ENCODE measurements around the gene ALG6.
"Not testable (repeated sequence)": the region's sequence is repeated elsewhere in the genome, so short reads cannot be mapped to it uniquely, and the experiment has no call there.

ALG6 gene

DNA sequence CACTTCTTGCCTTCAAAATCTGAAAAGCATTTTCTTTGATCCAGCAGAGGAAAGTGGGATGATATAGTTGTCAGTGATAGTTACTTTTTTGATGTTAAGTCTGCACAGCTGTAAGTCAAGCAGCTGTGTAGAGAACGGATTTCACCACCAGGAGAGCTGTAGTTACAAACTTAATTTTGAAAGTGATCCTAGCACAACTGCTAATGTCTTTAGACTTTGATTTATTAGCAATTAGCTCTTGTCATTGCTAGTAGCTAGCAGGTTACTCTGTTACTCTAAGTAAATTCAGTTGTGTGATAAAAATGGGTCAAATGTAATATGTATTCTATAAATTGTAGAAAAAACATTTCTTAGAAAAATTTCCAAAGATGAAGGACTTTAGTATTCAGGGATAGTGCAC, 46.0 kb downstream of the ALG6 start:
- DNase-seq (ENCODE audit: low read depth, low spot score): no peak

DNA sequence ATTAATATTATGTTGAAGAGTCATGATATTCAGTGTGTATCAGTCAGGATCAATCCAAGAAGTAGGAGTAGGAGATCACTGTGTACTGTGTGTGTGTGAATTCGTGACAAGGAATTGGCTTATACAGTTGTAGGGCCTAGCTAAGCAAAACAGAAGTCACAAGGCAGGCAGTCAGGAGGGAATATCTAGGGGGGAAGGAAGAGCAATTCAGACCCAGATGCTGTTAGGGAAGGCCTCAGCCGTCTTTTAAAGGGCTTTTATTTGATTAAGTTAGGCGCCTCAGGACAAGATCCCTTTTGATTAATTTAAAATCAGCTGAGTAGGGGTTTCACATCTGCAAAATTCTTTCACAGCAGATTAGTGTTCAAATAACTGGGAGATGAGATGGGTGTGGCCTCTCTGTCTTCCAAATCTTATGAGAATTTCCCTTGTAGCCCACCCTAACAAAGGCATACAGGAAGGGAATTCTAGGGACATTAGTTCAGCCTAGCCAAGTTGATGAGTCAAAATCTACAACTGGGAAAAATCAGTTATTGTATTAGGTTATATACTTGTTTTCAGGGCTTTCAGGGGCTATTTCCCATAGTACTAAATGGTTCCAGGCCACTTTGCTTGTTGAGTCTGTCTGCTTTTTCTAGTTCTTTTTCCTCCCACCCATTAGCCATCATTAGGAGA, 47.4 kb downstream of the ALG6 start:
- DNase-seq (ENCODE audit: low read depth, low spot score): no peak

DNA sequence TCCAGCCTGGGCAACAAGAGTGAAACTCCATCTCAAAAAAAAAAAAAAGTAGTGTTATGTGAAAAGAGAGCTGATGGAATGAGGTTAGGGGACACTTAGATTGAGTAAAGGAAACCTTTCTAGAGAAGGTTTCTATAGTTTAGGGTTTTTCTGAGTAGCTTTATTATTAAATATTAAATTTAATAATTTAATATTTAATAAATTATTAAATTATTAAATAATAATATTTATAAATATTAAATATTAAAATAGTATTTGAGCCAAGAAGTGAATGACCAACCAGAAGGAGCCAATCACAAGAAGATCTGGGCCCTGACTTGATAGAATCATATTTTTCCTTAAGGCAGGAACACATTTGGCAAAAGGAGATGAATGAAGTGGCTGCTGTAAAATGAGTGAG, 50.7 kb downstream of the ALG6 start:
- no peak for DNase-seq (ENCODE audit: low read depth, low spot score)

DNA sequence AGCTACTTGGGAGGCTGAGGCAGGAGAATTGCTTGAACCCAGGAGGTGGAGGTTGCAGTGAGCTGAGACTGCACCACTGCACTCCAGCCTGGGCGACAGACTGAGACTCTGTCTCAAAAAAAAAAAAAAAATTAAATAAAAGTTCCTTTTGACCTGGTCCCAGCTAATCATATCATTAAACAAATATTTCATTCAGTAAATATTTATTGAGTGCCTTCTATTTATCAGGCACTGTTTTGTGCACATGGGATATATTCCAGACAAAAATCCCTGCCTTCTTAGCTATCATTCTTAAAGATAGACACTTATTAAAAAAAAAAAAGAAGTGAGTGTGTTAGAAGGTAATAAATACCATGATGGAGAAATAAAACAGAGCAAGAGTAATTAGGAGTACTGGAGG, 53.3 kb downstream of the ALG6 start:
- DNase-seq (ENCODE audit: low read depth, low spot score): not testable (repeated sequence)

DNA sequence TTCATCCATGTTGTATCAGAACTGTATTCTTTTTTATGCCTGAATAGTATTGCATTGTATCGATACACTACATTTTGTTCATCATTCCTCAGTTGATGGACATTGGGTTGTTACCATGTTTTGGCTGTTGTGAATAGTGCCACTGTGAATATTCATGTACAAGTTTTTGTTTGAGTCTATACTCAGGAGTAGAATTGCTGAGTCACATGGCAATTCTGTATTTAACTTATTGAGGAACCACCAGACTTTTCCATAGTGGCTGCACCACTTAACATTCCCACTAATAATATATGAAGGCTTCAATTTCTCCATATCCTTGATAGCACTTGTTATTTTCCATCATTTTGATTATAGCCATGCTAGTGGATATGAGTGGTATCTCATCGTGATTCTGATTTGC, 56.2 kb downstream of the ALG6 start:
- DNase-seq (ENCODE audit: low read depth, low spot score): no peak

DNA sequence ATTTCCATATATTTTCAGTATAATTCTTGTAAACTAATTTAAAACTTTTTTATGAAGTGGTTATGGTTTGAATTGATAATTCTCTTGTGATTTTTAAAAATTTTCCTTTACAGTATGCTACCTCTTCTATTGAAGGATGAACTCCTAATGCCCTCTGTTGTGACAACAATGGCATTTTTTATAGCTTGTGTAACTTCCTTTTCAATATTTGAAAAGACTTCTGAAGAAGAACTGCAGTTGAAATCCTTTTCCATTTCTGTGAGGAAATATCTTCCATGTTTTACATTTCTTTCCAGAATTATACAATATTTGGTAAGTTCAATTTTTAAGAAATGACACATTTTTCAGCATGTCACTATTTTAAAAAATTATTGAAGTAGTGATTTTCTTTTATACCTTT, 61.4 kb downstream of the ALG6 start:
- DNase-seq (ENCODE audit: low read depth, low spot score): no peak

DNA sequence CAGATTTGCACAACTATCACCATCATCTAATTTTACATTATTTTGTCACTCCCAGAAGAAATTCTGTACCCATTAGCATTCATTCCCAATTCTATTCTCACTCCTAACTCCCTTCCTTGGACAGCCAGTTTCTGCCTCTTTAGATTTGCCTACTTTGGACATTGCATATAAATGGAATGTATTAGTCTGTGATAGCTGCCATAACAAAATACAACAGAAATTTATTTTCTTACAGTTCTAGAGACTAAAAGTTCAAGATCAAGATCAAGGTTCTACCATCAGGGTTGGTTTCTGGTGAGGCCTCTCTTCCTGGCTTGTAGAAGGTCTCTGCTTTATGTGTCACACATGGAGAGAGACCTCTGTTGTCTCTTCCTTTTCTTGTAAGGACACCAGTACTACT, 61.9 kb downstream of the ALG6 start:
- DNase-seq (ENCODE audit: low read depth, low spot score): no peak

DNA sequence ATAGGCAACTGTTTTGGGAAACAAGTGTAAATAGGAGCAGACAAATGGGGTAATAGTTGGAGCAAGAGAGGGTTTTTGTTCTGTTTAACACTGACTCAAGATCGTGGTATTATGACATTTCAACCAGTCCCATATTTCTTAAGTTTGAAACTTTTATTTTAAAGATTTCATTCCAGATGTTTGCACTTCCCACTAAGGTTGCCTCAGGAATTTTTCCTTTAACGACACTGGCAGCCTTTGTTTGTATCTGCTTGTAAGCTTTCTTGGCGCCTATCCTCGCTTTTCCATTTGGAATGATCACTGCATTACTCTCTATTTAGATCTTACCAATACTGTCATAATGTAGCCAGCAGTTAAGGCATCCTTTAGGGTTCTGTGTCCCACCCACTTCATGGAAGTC, 67.7 kb downstream of the ALG6 start:
- DNase-seq (ENCODE audit: low read depth, low spot score): no peak

DNA sequence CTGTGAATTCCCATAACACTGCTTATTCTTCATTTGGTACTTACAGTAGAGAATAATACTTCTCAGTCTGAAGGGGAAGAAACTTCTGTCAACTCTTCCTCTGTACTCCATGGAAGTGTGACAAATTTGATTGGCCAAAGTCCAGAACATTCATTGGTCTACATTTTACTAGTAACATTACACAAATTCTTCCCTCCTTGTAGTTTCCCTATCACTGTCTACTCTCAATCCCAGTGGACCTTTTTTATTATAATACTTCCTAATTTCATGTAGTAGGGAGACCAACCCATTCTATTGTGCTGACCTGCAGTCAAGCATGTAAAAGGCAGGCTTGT, 74.7 kb downstream of the ALG6 start:
- DNase-seq (ENCODE audit: low read depth, low spot score): no peak

DNA sequence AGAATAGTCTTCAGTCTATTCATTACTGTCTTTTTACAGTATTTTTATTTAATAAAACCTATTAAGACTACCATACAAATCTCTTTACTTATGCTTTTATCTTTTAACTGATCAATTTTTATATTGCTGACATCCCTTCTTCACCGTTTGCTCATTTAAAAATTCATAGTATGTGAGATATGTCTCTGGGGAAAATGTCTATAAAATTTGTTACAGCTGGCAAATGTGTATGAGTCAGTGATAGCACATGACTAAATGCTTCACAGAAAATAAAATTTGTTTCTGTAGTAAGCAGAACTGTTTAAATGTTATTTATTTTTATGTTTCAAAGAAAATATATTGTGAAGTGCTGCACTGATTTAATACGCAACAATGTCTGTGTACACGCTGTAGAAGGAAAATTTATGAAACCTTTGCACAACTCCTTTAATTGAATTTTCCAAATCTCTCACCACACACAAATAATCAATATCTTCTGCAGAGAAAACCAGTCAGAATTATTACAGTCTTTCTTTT, 81.4 kb downstream of the ALG6 start:
- DNase-seq (ENCODE audit: low read depth, low spot score): no peak

DNA sequence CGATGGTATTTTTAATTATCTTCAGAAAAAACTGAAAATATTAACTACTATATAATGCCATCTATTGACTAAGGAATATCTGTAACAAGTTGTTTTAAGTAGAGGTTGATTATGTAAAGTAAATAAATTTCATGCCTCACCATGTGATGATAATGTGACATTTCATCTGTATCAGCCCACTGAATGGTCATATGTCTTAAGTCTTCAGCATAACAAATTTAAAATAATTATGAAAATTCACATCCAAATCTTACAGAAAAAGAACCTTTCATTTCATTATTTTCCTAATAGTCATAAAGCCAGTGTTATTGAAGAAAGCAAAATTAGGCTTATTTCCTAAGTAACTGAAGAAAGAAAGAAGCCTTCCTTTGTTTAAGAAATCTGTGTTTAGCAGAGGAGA, 83.0 kb downstream of the ALG6 start:
- no peak for DNase-seq (ENCODE audit: low read depth, low spot score)

DNA sequence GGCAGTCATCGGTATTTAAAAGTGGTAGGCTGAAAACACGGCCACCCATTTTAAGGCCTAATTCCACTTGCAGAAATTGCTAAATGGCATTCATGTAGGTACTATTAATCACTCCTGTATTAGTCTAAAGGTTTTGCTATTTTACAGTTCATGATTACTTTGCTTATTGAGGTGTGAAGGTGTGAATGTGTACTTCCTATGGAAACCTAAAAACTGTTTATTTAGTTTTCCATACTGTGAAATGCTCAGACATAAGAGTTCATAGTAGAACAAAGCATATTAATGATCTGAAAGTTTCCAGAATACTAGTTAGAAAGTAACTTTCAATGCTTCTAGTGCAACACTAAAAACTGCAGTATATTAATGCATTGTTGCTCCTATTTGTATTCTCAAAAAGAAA, 85.8 kb downstream of the ALG6 start:
- DNase-seq (ENCODE audit: low read depth, low spot score): no peak

DNA sequence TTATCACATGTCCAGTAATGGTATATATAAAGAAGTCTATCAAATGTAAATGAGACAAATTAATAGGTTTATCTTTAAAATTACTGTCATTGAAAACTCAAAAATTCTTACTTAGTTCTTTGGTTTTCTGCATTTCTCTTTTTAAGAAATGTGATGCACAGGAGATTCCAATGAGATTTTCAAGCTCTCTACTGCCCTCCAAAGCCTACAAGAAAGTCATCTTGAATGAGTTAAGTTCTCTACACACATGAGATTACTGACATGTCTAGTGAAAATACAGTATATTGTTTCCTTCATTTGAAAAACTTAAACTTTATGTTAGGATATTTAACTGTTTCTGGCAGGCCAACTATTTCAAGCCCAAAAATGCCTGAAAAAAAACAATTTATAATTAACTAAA, 86.8 kb downstream of the ALG6 start:
- peak; percentile 9 for DNase-seq (ENCODE audit: low read depth, low spot score)

DNA sequence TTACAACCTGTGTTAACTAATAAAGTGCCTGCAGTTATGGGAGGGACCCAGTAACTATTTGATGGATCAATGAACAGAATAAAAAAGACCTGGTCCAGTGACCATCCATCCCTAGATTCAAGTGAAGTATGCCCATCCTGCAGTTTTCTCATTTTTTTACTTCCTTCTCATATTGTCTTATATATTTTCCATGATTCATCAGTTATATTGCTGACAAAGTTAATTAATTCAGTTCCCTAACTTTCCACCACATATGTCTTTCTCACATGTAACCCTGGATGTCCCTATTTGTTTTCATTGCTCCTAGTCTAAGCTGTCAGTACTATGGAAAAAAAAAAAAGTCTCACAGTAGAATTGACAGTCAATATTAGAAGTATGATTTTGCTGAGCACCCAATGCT, 91.3 kb downstream of the ALG6 start:
- no peak for DNase-seq (ENCODE audit: low read depth, low spot score)

DNA sequence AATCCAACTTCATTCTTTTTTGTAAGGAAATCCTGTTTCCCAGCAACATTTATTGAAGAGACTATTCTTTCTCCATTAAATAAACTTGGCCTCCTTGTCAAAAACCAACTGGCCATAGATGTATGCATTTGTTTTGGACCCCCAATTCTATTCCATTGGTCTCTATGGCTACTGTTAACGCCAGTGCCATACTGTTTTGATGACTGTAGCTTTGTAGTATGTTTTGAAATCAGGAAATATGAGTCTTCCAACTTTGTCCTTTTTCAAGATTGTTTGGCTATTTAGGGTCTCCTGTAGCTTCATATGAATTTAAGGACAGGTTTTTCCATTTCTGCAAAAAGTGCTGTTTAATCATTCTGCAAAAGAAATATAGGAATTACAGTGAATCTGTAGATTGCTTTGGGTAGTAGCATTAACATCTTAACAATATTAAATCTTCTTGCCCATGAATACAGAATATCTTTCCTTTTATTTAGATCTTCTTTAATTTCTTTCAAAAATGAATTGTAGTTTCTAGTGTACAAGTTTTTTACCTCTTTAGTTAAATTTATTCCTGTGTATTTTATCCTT, 94.3 kb downstream of the ALG6 start:
- no peak for DNase-seq (ENCODE audit: low read depth, low spot score)

DNA sequence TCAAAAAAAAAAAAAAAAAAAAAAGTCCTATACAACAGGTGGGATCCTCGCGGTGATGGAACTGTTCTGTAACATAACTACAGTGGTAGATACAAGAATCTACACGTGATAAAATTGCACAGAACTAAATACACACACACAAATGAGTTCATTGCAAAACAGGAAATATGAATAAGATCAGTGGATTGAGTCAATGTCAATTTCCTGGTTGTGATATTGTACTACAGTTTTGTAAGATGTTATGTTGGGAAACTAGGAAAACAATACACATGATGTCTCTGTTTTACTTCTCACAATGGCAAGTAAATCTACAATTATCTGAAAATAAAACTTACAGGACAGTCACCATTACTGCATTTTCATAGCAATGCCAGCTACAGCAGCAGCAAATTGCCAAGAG, 95.8 kb downstream of the ALG6 start:
- DNase-seq (ENCODE audit: low read depth, low spot score): no peak

DNA sequence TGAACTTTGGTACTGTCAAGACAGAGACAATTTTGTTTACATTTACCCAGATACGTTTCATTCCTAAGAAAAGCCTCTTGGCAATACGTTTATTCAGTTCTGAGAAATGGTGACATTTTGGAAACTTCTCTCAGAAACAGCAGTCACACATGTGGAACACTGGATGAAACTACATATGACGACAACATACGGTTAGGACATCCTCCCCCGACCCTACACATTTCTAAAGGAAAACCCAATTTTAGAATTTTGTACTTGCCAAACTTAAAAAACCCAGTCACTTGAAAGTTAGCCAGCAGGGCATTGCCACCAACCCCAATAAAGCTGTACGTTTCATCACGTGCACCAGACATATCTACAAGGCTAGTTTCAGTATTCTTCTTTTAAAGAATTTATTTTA, 98.8 kb downstream of the ALG6 start:
- no peak for DNase-seq (ENCODE audit: low read depth, low spot score)

DNA sequence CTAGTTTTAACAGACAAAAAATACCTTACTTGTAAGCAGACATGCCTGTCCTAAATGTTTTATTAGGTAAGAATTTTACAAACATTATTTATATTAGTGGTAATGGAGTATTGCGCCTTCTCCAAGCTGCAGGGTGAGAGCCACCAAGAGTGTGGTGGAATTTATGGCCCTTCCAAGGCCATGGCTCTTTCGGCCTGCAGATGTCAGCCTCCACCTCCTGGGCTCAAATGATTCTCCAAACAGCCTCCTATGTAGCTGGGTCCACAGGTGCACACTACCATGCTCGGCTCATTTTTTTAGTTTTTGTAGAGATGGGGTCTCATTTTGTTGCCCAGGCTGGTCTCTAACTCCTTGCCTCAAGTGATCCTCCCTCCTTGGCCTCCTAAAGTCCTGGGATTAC, 99.3 kb downstream of the ALG6 start:
- DNase-seq (ENCODE audit: low read depth, low spot score): no peak

DNA sequence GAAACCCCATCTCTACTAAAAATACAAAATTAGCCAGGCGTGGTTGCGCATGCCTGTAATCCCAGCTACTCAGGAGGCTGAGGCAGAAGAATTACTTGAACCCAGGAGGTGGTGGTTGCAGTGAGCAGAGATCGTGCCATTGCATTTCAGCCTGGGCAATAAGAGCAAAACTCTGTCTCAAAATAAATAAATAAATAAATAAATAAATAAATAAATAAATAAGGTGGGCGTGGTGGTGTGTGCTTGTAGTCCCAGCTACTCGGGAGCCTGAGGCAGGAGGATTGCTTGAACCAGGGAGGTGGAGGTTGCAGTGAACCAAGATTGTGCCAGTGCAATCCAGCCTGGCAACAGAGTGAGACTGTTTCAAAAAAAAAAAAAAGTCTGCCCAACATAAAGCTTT, 101.3 kb downstream of the ALG6 start:
- DNase-seq (ENCODE audit: low read depth, low spot score): not testable (repeated sequence)

DNA sequence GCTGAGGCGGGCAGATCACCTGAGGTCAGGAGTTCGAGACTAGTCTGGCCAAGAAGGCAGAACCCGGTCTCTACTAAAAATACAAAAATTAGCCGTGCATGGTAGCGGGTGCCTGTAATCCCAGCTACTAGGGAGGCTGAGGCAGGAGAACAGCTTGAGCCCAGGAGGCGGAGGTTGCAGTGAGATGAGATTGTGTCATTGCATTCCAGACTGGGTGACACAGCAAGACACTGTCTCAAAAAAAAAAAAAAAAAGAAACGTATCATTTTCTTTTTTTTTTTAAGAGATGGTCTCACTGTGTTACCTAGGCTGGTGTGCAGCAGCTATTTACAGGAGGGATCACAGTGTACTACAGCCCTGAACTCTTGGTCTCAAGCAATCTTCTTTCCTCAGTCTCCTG, 108.3 kb downstream of the ALG6 start:
- DNase-seq (ENCODE audit: low read depth, low spot score): no peak

DNA sequence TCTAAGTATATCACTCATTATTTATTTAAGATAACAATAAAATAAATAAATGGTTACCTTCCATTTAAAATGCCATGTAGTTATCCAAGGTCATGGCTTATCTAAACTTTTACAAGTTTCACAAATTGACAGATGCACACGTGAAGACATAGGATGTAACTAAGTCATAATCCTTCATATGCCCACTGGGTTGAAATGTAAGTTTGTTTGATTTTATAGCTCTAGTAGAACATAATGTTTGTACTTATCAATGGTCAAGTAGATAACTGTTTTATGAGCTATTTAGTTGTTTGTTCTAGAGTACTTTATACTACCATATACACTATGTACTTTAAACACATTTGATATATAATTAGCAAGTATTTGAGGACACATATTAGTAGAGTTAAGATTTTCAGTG, 112.6 kb downstream of the ALG6 start:
- no peak for DNase-seq (ENCODE audit: low read depth, low spot score)

DNA sequence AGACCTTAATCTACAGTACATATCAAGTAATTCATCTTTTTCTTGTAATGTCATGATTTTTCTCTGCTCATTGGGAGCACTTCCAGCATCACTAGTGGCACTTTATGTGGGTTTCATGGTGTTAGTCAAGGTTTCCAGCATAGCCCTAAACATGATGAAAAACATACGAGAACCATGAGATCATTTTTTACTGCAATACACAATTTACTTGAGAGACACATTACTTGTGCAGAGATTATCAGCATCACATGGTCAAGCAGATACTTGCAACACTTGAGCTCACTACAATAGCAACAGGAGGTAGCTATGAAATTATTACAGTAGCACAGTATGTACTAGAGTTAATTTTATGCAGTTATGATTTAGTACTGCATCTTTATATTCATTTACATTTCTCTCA, 119.2 kb downstream of the ALG6 start:
- no peak for DNase-seq (ENCODE audit: low read depth, low spot score)

DNA sequence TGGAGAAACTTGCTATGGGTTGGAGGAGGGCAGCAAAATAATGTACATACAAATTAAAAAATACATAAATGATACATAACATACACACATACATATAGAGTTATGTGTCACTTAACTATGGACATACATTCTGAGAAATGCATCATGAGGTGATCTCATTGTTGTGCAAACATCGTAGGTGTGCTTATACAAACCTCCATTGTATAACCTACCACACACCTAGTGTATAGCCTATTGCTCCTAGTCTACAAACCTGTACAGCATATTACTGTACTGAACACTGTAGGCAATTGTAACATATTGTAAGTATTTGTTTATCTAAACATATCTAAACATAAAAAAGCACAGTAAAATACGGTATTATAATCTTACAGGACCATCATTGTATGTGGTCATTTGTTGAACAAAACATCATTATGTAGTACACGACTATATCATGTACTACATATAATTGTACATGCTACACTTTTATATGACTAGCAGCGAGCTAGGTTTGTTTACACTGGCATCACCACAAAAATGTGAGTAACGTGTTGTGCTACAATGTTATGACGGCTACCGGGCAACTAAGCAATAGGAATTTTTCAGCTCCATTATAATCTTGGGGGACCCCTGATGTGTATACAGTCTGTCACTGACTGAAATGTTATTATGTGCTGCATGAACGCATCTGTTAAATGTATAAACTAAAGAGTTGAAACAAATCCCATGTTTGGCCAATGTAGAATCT, 120.1 kb downstream of the ALG6 start:
- DNase-seq (ENCODE audit: low read depth, low spot score): peak; percentile 12

Measured in smooth muscle cell of the brain vasculature (primary cell).